D341Med (cell line): Measurements from ENCODE around the gene RPS15.

Experiments
- DNase-seq: peaks from one replicate; pipeline ENCODE4 v3.0.0; 2012; ENCODE audit warnings: low spot score

The RPS15 gene

DNA sequence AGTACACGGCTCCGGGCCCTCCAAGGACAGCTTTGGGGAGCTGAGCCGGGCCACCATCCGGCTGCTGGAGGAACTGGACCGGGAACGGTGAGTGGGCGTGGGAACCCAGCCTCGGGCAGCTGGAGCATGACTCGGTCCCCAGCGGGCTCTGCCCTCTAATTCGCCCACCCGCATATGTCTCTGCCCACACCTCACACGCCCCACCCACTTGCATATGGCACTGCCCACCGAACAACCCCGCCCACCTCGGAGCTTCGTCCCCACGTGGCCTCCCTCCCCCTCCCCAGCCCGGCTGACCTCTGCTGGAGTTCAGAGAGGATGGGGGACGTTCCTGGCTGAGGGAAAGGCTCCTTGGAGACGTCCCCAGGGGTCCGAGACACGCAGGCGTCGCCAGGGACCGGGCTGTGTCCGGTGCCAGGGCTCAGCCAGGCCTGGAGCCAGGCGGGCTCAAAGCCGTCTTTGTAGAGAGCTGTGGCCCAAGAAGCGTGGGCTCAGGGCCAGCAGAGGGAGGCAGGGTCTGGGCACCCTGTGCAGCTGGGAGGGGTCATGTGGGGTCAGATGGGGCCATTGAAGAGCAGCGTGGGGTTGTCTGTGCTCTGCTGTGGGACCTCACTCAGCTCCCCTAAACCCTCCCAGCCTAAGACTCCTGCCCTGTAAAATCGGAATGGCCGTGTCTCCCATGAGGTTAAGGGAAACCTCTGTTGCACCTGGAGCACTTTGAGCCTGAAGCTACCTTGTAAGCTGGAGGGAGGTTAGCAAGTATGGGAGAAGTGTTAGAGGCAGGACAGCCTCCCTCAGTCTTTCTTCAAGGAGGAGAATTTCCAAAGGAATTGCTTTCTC is 15.5 kb downstream of the RPS15 start:
- DNase-seq: peak; percentile 64

DNA sequence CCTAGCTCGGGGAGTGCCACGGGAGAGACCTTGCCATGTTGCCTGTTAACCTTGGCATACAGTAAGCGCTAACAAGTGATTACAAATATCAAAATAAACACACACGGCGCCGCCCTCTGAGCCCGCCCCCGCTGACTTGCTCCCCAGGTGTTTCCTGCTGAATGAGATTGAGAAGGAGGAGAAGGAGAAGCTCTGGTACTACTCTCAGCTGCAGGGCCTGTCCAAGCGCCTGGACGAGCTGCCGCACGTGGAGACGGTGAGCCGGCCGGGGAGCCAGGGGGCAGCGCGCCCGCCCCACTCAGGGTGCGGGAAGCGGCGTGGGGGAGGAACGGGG is 16.8 kb downstream of the RPS15 start:
- DNase-seq: no peak

DNA sequence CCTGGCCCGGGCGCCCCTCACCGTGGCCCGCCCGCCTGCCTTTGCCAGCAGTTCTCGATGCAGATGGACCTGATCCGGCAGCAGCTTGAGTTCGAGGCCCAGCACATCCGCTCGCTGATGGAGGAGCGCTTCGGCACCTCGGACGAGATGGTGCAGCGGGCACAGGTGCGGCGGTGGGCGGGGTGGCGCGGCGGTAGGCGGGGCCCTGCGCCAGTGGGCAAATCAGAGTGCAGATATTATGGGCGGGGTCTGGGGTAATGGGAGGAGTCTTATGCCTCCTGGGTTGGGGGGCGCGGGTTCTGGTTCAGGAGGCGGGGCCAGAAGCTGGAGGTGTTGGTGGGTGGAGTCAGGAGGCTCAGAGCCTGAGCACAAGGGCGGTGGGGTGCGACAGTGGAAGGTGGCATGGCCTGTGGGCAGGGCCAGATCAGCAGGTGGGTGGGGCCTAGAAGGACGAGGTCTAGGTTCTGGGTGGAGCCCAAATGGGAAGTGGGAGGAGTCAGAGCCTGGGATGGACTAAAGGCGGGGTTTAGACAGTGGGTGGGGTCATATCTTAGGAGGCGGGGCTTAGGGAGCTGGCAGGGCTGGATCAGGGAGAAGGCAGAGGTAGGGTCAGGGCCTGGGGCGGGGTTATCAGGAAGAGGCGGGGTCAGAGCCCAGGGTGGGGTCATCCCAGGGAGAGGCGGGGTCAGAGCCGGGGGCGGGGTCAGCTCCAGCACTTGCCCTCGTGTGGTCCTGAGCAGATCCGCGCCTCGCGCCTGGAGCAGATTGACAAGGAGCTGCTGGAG is 17.3 kb downstream of the RPS15 start:
- peak; percentile 79 for DNase-seq

DNA sequence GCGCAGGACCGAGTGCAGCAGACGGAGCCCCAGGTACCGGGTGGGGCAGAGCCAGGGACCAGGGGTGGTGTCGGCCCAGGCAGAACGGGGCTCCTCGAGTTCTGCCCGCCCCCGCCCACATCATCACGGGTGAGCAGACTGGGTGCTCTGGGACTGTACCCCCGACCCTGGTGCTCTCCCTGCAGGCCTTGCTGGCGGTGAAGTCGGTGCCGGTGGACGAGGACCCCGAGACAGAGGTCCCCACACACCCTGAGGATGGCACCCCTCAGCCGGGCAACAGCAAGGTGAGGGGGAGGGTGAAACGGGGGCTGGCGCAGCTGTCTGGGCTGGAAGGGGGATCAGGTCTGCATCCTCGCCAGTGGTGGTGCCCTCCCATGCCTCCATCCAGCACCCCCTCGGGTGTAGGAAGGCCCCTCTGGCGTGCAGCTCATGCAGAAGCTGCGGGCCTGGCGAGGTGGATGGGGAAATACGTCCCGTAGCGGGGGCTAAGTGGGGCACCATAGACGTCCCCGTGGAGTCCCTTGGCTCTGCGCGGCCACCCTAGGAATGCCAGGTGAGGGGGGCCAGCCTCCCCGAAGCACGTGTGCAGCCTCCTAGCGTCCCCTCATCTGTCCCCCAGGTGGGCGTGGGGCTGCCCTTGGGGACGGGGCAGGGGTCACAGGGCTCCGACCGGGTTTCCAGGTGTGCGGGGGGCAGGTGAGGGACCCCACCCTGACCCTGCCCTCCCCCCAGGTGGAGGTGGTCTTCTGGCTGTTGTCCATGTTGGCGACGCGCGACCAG is 18.1 kb downstream of the RPS15 start:
- DNase-seq: no peak

DNA sequence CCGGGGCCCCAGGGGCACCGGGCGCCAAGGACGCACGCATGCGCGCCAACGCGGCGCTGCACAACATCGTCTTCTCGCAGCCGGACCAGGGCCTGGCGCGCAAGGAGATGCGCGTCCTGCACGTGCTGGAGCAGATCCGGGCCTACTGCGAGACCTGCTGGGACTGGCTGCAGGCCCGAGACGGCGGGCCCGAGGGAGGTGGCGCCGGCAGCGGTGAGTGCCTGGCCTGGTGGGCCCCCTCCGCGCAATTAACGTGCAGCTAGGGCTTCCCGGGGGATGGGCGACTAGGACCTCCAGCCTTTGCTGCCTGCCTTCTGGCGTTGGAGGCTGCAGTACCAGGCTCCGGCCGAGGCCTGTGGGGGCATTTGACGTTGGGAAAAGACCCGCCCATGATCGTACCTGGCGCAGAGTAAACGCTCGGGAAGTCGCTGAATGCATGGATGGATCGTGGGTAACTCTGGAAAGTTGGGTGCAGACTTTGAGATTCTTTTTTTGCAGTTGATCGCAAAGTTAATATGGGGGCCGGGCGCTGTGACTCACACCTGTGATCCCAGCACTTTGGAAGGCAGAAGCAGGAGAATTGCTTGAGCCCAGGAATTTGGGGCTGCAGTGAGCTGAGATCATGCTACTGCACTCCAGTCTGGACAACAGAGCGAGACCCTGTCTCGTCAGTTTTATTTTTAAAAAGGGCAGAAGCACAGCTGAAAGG is 19.0 kb downstream of the RPS15 start:
- DNase-seq: peak; percentile 58

DNA sequence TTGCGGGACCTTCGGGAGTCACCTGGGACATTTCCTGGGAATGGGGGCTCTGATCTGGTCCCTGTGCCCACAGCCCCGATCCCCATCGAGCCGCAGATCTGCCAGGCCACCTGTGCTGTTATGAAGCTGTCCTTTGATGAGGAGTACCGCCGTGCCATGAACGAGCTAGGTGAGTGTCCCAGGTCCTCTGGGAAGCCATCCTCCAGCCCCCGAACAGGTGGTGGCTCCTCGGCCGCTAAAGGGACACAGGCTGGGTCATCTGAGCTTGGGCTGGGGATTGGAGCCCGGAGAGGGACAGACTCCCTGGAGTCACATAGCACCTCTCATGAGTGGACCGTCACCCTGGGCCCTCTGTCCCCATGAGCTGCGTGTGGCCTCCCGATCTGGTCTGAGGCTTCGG is 19.7 kb downstream of the RPS15 start:
- no peak for DNase-seq

DNA sequence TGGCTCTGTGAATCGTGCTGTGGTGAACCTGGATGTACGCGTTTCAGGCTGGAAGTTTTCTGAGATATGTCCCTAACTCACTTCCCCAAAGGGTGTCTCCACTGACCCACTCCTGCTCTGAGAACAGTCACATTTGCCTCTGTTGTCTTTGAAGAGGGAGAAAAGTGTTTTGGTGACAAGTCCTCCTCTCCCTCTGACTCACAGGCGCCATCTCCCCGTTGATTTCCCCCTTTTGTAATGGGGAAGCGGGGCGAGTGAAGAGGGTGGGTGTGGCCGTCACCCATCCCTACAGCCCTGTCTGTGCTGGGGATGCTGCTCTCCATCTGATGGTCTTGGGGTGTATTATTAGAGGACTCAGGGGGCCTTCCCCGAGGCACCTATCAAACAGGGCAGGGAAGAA is 21.3 kb downstream of the RPS15 start:
- no peak for DNase-seq

DNA sequence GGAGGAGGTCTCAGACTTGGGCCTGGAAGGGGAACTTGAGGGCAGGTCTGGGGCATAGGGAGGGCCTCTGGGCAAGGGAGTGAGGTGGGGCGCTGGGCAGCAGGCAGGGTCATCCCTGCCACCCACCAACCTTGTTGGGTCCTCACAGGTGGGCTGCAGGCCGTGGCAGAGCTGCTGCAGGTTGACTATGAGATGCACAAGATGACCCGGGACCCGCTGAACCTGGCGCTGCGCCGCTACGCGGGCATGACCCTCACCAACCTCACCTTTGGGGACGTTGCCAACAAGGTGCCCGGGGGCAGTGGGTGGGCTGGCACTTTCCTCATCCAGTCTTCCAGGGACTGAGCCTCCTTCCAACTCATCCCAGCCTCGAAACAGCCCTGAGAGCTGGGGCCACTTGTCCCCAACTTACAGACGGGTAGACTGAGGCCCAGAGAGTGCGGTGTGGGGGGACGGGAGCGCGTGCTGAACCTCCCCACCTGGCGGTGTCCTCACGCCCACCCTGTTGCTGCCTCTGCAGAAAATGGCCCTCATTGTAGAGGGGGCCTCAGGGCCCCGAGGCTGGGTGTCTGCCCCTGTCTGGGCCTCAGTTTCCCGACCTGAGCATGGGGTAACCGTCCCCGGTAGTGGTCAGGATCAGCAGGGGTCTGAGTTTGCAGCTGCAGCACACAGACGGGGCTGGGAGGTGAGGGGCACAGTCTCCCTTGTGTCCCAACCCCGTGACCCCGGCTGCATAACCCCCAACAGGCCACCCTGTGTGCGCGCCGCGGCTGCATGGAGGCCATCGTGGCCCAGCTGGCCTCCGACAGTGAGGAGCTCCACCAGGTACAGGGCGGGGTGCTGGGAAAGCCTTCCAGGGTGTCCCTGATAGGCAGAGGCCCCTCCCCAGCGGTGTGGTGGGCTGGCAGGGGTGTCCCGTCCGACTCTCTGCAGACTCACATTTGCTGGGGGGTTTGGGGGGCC is 22.1 kb downstream of the RPS15 start:
- DNase-seq: no peak

DNA sequence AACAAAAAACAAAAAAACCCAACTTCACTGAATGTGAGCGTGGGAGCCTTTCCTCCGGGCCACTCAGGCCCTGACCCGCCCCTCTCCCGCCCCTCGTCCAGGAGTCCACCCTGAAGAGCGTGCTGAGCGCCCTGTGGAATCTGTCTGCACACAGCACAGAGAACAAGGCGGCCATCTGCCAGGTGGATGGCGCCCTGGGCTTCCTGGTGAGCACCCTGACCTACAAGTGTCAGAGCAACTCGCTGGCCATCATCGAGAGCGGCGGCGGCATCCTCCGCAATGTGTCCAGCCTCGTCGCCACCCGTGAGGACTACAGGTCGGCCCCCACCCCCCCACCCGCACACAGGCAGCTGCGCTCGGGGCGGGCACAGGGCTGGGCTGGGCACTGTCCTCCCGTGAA is 23.7 kb downstream of the RPS15 start:
- DNase-seq: no peak

DNA sequence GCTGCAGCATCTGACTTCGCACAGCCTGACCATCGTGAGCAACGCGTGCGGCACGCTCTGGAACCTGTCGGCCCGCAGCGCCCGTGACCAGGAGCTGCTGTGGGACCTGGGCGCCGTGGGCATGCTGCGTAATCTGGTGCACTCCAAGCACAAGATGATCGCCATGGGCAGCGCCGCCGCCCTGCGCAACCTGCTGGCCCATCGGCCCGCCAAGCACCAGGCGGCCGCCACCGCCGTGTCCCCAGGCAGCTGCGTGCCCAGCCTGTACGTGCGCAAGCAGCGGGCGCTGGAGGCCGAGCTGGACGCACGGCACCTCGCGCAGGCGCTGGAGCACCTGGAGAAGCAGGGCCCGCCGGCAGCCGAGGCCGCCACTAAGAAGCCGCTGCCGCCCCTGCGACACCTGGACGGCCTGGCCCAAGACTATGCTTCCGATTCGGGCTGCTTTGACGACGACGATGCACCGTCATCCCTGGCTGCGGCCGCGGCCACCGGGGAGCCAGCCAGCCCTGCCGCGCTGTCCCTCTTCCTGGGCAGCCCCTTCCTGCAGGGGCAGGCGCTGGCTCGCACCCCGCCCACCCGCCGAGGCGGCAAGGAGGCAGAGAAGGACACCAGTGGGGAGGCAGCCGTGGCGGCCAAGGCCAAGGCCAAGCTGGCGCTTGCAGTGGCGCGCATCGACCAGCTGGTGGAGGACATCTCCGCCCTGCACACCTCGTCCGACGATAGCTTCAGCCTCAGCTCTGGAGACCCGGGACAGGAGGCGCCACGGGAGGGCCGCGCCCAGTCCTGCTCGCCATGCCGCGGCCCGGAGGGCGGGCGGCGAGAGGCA is 27.2 kb downstream of the RPS15 start:
- peak; percentile 63 for DNase-seq

DNA sequence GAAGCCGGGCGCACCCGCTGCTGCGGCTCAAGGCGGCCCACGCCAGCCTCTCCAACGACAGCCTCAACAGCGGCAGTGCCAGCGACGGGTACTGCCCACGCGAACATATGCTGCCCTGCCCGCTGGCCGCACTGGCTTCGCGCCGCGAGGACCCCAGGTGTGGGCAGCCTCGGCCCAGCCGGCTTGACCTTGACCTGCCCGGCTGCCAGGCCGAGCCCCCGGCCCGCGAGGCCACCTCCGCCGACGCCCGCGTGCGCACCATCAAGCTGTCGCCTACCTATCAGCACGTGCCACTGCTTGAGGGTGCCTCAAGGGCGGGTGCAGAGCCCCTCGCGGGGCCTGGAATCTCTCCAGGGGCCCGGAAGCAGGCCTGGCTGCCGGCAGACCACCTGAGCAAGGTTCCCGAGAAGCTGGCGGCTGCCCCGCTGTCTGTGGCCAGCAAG is 27.8 kb downstream of the RPS15 start:
- DNase-seq: no peak

DNA sequence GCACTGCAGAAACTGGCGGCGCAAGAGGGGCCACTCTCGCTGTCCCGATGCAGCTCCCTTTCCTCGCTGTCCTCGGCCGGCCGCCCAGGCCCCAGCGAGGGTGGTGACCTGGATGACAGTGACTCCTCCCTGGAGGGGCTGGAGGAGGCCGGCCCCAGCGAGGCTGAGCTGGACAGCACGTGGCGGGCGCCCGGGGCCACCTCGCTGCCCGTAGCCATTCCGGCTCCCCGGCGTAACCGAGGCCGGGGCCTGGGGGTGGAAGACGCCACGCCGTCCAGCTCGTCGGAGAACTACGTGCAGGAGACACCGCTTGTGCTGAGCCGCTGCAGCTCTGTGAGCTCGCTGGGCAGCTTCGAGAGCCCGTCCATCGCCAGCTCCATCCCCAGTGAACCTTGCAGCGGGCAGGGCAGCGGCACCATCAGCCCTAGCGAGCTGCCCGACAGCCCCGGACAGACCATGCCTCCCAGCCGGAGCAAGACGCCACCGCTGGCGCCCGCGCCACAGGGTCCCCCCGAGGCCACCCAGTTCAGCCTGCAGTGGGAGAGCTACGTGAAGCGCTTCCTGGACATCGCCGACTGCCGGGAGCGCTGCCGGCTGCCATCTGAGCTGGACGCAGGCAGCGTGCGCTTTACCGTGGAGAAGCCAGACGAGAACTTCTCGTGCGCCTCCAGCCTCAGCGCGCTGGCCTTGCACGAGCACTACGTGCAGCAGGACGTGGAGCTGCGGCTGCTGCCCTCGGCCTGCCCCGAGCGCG is 28.4 kb downstream of the RPS15 start:
- DNase-seq: no peak

DNA sequence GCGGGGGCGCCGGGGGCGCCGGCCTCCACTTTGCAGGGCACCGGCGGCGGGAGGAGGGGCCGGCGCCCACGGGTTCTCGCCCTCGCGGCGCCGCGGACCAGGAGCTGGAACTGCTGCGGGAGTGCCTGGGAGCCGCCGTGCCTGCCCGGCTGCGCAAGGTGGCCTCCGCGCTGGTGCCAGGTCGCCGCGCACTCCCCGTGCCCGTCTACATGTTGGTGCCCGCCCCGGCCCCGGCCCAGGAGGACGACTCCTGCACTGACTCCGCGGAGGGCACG is 29.0 kb downstream of the RPS15 start:
- no peak for DNase-seq

DNA sequence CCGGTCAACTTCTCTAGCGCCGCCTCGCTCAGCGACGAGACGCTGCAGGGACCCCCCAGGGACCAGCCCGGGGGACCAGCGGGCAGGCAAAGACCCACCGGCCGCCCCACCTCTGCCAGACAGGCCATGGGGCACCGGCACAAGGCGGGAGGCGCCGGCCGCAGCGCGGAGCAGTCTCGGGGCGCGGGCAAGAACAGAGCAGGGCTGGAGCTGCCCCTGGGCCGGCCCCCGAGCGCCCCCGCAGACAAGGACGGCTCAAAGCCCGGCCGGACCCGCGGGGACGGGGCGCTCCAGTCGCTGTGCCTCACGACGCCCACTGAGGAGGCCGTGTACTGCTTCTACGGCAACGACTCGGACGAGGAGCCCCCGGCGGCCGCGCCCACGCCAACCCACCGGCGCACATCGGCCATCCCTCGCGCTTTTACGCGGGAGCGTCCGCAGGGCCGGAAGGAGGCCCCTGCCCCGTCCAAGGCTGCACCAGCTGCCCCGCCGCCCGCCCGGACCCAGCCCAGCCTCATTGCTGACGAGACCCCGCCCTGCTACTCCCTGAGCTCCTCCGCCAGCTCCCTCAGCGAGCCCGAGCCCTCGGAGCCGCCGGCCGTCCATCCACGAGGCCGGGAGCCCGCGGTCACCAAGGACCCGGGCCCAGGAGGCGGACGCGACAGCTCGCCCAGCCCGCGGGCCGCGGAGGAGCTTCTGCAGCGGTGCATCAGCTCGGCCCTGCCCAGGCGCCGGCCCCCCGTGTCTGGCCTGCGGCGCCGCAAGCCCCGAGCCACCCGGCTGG is 29.5 kb downstream of the RPS15 start:
- no peak for DNase-seq

DNA sequence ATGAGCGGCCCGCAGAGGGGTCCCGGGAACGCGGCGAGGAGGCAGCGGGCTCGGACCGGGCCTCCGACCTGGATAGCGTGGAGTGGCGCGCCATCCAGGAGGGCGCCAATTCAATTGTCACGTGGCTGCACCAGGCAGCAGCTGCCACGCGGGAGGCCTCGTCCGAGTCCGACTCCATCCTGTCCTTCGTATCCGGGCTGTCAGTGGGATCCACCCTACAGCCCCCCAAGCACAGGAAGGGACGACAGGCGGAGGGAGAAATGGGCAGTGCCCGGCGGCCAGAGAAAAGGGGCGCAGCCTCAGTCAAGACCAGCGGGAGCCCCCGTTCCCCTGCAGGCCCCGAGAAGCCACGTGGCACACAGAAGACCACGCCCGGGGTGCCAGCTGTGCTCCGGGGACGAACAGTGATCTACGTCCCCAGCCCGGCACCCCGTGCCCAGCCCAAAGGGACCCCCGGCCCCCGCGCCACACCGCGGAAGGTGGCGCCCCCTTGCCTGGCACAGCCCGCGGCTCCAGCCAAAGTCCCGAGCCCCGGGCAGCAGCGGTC is 30.2 kb downstream of the RPS15 start:
- DNase-seq: no peak

DNA sequence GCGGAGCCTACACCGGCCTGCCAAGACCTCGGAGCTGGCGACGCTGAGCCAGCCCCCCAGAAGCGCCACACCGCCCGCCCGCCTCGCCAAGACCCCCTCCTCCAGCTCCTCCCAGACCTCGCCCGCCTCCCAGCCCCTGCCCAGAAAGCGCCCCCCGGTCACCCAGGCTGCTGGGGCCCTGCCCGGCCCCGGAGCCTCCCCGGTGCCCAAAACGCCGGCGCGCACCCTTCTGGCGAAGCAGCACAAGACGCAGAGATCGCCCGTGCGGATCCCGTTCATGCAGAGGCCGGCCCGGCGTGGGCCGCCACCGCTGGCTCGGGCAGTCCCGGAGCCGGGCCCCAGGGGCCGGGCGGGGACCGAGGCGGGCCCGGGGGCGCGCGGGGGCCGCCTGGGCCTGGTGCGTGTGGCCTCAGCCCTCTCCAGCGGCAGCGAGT is 30.6 kb downstream of the RPS15 start:
- DNase-seq: peak; percentile 79

DNA sequence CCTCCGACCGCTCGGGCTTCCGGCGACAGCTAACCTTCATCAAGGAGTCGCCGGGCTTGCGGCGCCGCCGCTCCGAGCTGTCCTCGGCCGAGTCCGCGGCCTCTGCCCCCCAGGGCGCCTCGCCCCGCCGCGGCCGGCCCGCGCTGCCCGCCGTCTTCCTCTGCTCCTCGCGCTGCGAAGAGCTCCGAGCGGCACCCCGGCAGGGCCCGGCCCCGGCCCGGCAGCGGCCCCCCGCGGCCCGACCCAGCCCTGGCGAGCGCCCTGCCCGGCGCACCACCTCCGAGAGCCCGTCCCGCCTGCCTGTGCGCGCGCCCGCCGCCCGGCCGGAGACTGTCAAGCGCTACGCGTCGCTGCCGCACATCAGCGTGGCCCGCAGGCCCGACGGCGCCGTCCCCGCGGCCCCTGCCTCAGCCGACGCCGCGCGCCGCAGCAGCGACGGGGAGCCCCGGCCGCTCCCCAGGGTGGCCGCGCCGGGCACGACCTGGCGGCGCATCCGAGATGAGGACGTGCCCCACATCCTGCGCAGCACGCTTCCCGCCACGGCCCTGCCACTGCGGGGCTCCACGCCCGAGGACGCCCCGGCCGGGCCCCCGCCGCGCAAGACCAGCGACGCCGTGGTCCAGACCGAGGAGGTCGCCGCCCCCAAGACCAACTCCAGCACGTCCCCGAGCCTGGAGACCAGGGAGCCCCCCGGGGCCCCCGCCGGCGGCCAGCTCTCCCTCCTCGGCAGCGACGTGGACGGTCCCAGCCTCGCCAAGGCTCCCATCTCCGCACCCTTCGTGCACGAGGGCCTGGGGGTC is 31.3 kb downstream of the RPS15 start:
- DNase-seq: peak; percentile 81

DNA sequence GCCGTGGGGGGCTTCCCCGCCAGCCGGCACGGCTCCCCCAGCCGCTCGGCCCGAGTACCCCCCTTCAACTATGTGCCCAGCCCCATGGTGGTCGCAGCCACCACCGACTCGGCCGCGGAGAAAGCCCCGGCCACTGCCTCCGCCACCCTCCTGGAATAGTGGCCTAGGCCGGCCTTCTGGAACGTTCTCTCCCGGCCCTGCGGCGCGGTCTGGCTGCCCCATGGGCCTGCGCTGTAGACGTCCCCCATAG is 31.8 kb downstream of the RPS15 start:
- no peak for DNase-seq
